Ishikawa (cell line): Measurements from ENCODE around the gene IL34.

ENCODE experiments used
- CEBPB ChIP-seq: IDR thresholded peaks from 2 replicates; pipeline ENCODE4 v1.6.1; 2012
- CREB1 ChIP-seq: IDR thresholded peaks from 2 replicates; pipeline ENCODE4 v1.6.1; 2012; ENCODE audit warnings: low read depth
- EGR1 ChIP-seq: IDR thresholded peaks from 2 replicates; pipeline ENCODE4 v1.6.1; 2012
- EP300 ChIP-seq: IDR thresholded peaks from 2 replicates; pipeline ENCODE4 v1.6.1; 2012; ENCODE audit warnings: borderline replicate concordance
- FOXM1 ChIP-seq: IDR thresholded peaks from 2 replicates; pipeline ENCODE4 v1.6.1; 2012; ENCODE audit warnings: low read depth, borderline replicate concordance
- NFIC ChIP-seq: IDR thresholded peaks from 2 replicates; pipeline ENCODE4 v1.6.1; 2012
- RAD21 ChIP-seq: IDR thresholded peaks from 2 replicates; pipeline ENCODE4 v1.6.1; 2012; ENCODE audit warnings: low read depth
- TAF1 ChIP-seq: IDR thresholded peaks from 2 replicates; pipeline ENCODE4 v1.6.1; 2012; ENCODE audit warnings: low read depth, mild to moderate bottlenecking
- TCF12 ChIP-seq: IDR thresholded peaks from 2 replicates; pipeline ENCODE4 v1.6.1; 2012; ENCODE audit warnings: low read depth
- TEAD4 ChIP-seq: IDR thresholded peaks from 2 replicates; pipeline ENCODE4 v1.6.1; 2012
- YY1 ChIP-seq: IDR thresholded peaks from 2 replicates; pipeline ENCODE4 v1.6.1; 2012; ENCODE audit warnings: low read depth
- ZBTB7A ChIP-seq: IDR thresholded peaks from 2 replicates; pipeline ENCODE4 v1.6.1; 2012; ENCODE audit warnings: low read depth
- TF ChIP-seq, protein P1 (sequence below): IDR thresholded peaks from 2 replicates; pipeline ENCODE4 v1.6.1; 2012
- TF ChIP-seq, protein P2 (sequence below): IDR thresholded peaks from 2 replicates; pipeline ENCODE4 v1.6.1; 2012; ENCODE audit warnings: low read depth, mild to moderate bottlenecking
- TF ChIP-seq, protein P3 (sequence below): IDR thresholded peaks from 2 replicates; pipeline ENCODE4 v1.6.1; 2012

The IL34 gene

DNA sequence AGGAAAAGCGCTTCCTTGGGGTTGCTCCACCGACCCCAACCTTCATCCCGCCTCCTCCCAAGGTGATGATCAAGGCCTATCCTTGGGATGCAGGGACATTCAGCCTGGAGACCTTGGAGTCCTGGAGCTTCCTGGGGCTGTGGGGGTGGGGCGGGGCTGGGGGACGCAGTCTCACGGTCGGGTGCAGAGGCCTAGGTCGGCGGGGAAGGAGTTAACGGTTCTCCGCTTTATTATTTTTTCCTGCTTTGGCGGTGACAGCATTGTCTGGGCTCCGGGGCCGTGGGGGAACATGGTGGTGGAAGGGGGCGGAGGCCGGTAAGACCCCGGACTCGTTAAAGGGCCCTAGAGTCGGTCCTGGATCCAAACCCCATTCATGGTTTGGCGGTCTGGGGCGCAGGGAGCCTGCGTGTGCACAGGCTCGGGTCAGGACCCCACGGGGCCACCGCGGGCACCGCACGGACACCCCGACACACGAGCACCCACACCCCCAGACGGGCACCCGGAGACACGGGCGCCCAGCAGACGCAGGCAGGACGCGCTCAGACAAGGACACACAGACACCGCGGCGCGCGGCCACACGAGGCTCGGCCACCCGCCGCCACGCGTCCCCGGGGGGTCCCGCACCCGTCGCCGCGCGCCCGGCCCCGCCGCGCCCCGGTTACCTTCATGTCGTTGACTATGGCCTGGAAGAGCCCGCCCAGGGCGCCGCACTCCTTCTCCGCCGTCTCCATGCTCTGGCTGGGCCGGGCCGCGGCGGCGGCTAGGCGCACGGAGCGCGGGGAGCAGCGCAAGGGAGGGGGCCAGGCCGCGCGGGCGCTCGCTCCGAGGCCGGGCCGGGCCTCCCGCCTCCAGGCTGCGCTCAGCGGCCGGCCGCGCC, 38.9 kb downstream of the IL34 start:
- TF ChIP-seq RAD21: no peak
- TF ChIP-seq, protein P1, sequence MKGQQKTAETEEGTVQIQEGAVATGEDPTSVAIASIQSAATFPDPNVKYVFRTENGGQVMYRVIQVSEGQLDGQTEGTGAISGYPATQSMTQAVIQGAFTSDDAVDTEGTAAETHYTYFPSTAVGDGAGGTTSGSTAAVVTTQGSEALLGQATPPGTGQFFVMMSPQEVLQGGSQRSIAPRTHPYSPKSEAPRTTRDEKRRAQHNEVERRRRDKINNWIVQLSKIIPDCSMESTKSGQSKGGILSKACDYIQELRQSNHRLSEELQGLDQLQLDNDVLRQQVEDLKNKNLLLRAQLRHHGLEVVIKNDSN: no peak
- TF ChIP-seq TEAD4: no peak
- no peak for TF ChIP-seq TCF12
- no peak for TF ChIP-seq EGR1
- TF ChIP-seq FOXM1: no peak
- TF ChIP-seq CEBPB: no peak
- TF ChIP-seq, protein P2, sequence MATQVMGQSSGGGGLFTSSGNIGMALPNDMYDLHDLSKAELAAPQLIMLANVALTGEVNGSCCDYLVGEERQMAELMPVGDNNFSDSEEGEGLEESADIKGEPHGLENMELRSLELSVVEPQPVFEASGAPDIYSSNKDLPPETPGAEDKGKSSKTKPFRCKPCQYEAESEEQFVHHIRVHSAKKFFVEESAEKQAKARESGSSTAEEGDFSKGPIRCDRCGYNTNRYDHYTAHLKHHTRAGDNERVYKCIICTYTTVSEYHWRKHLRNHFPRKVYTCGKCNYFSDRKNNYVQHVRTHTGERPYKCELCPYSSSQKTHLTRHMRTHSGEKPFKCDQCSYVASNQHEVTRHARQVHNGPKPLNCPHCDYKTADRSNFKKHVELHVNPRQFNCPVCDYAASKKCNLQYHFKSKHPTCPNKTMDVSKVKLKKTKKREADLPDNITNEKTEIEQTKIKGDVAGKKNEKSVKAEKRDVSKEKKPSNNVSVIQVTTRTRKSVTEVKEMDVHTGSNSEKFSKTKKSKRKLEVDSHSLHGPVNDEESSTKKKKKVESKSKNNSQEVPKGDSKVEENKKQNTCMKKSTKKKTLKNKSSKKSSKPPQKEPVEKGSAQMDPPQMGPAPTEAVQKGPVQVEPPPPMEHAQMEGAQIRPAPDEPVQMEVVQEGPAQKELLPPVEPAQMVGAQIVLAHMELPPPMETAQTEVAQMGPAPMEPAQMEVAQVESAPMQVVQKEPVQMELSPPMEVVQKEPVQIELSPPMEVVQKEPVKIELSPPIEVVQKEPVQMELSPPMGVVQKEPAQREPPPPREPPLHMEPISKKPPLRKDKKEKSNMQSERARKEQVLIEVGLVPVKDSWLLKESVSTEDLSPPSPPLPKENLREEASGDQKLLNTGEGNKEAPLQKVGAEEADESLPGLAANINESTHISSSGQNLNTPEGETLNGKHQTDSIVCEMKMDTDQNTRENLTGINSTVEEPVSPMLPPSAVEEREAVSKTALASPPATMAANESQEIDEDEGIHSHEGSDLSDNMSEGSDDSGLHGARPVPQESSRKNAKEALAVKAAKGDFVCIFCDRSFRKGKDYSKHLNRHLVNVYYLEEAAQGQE: no peak
- TF ChIP-seq NFIC: no peak
- TF ChIP-seq EP300: no peak
- TF ChIP-seq YY1: no peak
- TF ChIP-seq ZBTB7A: 0 out of 2 replicates have a peak, but pooled peaks have one; percentile 74
- TF ChIP-seq, protein P3, sequence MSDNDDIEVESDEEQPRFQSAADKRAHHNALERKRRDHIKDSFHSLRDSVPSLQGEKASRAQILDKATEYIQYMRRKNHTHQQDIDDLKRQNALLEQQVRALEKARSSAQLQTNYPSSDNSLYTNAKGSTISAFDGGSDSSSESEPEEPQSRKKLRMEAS: peak; percentile 44; the same call in 1 of the 2 replicates
- no peak for TF ChIP-seq TAF1

DNA sequence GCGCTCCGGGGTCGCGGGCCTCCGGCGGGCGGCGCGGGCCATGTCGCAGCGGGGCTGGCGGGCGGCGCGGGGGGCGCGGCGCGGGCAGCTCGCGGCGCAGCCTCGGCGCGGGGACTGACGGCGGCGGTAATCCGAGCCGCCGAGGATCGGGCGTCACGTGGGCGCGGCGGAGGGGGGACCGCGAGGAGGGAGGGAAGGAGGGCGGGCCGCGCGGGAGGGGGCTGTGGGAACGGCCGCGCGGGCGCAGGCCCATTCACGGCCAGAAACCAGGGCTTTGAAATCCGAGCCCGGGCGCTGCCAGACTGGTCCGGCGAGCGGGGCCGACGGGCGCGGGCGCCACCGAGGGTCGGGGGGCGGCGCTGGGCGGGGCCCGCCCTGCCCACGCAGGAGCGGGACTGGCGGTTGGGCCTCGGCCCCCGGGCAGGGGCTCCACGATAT, 39.6 kb downstream of the IL34 start, which contains the start of gene MTSS2:
TSS of gene MTSS2 (minus strand) at position 116 of the 438 bp plus-strand sequence. CDS start 262 bp downstream, outside the sequence.
- TF ChIP-seq EGR1 (peak; percentile 48; the same call in 1 of the 2 replicates), ZBTB7A (peak; percentile 97; the same call in 1 of the 2 replicates), EP300 (peak; percentile 58; the same call in 1 of the 2 replicates), CEBPB (no peak), TCF12 (peak; percentile 39; the same call in 1 of the 2 replicates), CREB1 (no peak)
- TF ChIP-seq, protein P3: peak; percentile 66
- TF ChIP-seq, protein P1: peak; percentile 95

DNA sequence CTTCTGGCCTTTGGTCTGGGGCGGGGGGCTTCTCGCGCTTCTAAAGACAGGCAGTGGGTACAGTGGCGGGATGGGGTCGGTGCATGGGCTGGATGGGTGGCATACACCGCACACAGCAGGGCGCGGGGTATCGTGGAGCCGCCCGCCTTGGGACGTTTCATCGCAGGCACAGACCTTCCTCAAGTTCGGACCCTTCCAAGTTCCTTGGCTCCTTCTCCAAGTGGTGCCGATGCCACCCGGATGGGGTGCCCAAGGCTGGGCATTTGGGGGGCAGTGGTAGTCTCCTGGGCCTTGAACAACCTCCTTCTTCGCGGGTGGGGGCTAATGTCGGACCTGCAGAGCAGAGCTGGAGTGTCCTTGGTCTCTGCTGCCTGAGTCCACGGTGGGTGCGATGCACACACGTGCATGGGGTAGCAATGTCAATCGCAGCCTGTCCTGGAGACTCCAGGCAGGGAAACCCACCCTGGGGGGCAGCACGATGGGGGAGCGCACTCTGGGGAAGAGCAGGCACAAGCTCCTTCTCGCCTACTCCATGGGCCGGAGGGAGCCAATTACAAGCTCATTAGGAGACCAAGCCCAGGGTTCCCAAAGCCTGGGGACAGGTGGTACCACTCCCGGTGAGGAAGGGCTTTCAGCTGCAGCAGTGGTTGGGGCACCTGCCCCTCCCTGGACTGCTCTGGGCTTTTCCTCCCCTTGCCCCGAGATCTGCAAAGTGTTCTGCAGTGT, 40.2 kb downstream of the IL34 start:
- peak; percentile 58; the same call in 1 of the 2 replicates for TF ChIP-seq ZBTB7A
- TF ChIP-seq TAF1: no peak
- TF ChIP-seq EGR1: 0 out of 2 replicates have a peak, but pooled peaks have one; percentile 1
- TF ChIP-seq TCF12: no peak
- TF ChIP-seq RAD21: no peak

- TF ChIP-seq, protein P3: peak; percentile 72; the same call in 1 of the 2 replicates
- TF ChIP-seq ZBTB7A (no peak), TCF12 (0 out of 2 replicates have a peak, but pooled peaks have one; percentile 17)
Observed at GRCh38 chr16:70687102-70687511, 40.7 kb downstream of the IL34 start.

DNA sequence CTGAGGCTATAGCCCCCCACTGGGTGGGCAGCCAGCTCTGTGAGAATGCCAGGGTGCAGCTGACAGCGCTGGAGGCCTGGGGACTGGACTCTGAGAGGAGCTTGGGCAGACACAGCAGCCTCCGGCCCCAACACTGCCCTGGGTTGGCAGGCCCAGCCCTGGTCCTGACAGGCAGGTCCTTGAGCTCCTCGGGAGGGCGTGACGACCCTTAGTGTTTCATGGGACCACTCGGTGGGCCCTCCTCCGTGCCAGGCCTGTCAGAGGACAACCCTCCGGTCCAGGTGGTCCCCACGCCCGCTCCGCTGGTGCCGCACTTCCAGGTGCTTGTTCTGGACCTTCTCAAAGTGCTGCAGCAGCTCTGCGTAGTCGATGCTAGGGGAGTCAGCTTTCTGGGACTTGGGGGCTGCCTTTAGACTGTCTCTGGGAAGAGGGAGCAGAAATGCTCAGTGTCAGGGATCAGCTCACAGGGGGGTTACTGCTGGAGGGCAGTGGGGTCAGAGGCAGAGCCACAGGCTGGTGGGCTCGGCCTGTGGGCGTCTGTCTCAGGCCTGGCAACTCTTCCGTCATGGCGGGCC, 41.4 kb downstream of the IL34 start:
- TF ChIP-seq, protein P1: no peak
- no peak for TF ChIP-seq TAF1
- TF ChIP-seq, protein P3: no peak
- TF ChIP-seq EGR1: no peak
- no peak for TF ChIP-seq FOXM1
- no peak for TF ChIP-seq NFIC
- TF ChIP-seq RAD21: no peak

GRCh38 chr16:70688246-70688742, 41.9 kb downstream of the IL34 start:
- TF ChIP-seq NFIC: no peak
- no peak for TF ChIP-seq CEBPB
- TF ChIP-seq TEAD4: no peak
